Right lobe of liver (tissue), 6 donors: ENCODE data around the gene ITGAD. TPM values are rescaled to one million over a fixed set of nuclear protein-coding genes. Genes with fewer than 3 reads are reported as not detected.

Experiments
- ATAC-seq, 4 donors: fragments of 200-7000 bp; cut with Tn5 transposase; one replicate each; pipeline ENCODE4 v1.9.1; 2020; ENCODE audit warnings: mild to moderate bottlenecking in 4 of 4, moderate library complexity in 4 of 4
- DNase-seq, 3 donors: peaks; one replicate each; pipeline ENCODE4 v3.0.0-alpha.2; 2020
- H3K27ac ChIP-seq, 3 donors: fragments of 200-600 bp; one replicate each; pipeline ENCODE4 v1.8.0; 2022
- H3K27me3 ChIP-seq, 2 donors: fragments of 200-600 bp; one replicate each; pipeline ENCODE4 v1.8.0; 2022
- H3K36me3 ChIP-seq, 4 donors: fragments of 200-600 bp; sonication (generic) in 1 of 4; one replicate each; pipeline versions ENCODE4 v1.5.1 to v1.8.0; 2017 to 2022; ENCODE audit warnings: control low read depth in 1 of 4
- H3K4me1 ChIP-seq, 4 donors: fragments of 200-600 bp; sonication (generic) in 1 of 4; one replicate each; pipeline versions ENCODE4 v1.5.1 to v1.8.0; 2017 to 2022; ENCODE audit warnings: control low read depth in 1 of 4
- H3K4me3 ChIP-seq, 3 donors: fragments of 200-600 bp; one replicate each; pipeline ENCODE4 v1.8.0; 2022
- H3K9me3 ChIP-seq, 4 donors: fragments of 200-600 bp; sonication (generic) in 1 of 4; one replicate each; pipeline versions ENCODE4 v1.5.1 to v1.8.0; 2017 to 2022; ENCODE audit warnings: control low read depth in 1 of 4
- CTCF ChIP-seq, 4 donors: fragments of 200-600 bp in 3 of 4; fragments of 450-650 bp in 1 of 4; IDR thresholded peaks; one replicate each; pipeline versions ENCODE4 v1.5.1 to v1.8.0; 2016 to 2022; ENCODE audit warnings: antibody characterized with exemption in 4 of 4, mild to moderate bottlenecking in 2 of 4
- POLR2A ChIP-seq: fragments of 450-650 bp; IDR thresholded peaks from one replicate; pipeline ENCODE4 v1.6.1; 2017; ENCODE audit warnings: antibody characterized with exemption, mild to moderate bottlenecking
- WGBS: methylation state at CpG from one replicate; pipeline ENCODE4 v1.1.6; 2018; ENCODE audit warnings: low coverage, low lambda C conversion rate; ENCODE audit not compliant: insufficient coverage; ENCODE audit errors: missing lambda C conversion rate; 5-methylcytosine and 5-hydroxymethylcytosine counted together
- intact Hi-C, 2 donors: fragments of 100-400 bp; cut with DNase I; formaldehyde crosslinking; loops; one replicate each; pipeline versions ENCODE4 v1.11.2 to v1.14.1; 2022
- total RNA-seq, 6 experiments: library from RNA; depleted of rRNA in 2 of 6; stranded (reverse); fragments of >200 nt in 2 of 6; fragmentation: NEBNext Ultra II Directional in 3 of 6; extraction: Animal tissue kit (Norgen Biotek cat#: 25700) in 3 of 6; gene quantifications; one replicate each; pipeline versions ENCODE4 v1.1.0 to v1.2.4, GENCODE V29; 2016 to 2023
- donor health status: DM: no; HTN: yes; CAD: no.
- donor health status: DM: no; HTN: no; CAD: no.
- donor health status: DM: no; HTN: no; CAD: no.
- donor health status: DM: no; HTN: yes; CAD: no.
- donor health status: DM: no; HTN: yes; CAD: no.

The ITGAD gene
- total RNA-seq, 6 experiments from 2014 or later: 0.13 to 2.0 (median 0.69) TPM; not detected in 2

GRCh38 chr16:31385680-31386079, 7.5 kb upstream of the ITGAD start:
- no peaks in the 10 kb centered on the region for H3K36me3 ChIP-seq
- no peaks in the 10 kb centered on the region for H3K9me3 ChIP-seq
- ATAC-seq (peak; percentile 42 to 82 (median 56)), DNase-seq (no peak)
- intact Hi-C loops: no loop called here
- peak overlapping the region in 1 of 3 donors; percentile 43 for H3K27ac ChIP-seq
- H3K4me3 ChIP-seq: no peak overlapping the region
- 21% methylated on average over 3 of the region's 4 CpGs for WGBS
- no peaks in the 10 kb centered on the region for H3K27me3 ChIP-seq
- TF ChIP-seq CTCF (IDR thresholded peaks at IDR 0.05) (no peak), POLR2A (no peak)
- peaks cover 0 to 7% (median 0%) of the 10 kb centered on the region in 4 donors for H3K4me1 ChIP-seq

- DNase-seq: no peak
- ATAC-seq: peak in 3 of 4 donors; percentile 32 to 74 (median 59)
- H3K27me3 ChIP-seq: no peaks in the 10 kb centered on the region
- no peaks in the 10 kb centered on the region for H3K36me3 ChIP-seq
- peak overlapping the region in 1 of 3 donors; percentile 43 for H3K27ac ChIP-seq
- no peak overlapping the region for H3K4me3 ChIP-seq
- intact Hi-C loops: no loop called here
- no peak for TF ChIP-seq CTCF (IDR thresholded peaks at IDR 0.05)
- no peak for TF ChIP-seq POLR2A
- WGBS: 27% methylated on average over 5 of the region's 6 CpGs
- peaks cover 0 to 7% (median 0%) of the 10 kb centered on the region in 4 donors for H3K4me1 ChIP-seq
- no peaks in the 10 kb centered on the region for H3K9me3 ChIP-seq
These were observed 6.8 kb upstream of the ITGAD start for GRCh38 chr16:31386157-31386984.

GRCh38 chr16:31388535-31388934, 4.6 kb upstream of the ITGAD start:
- intact Hi-C loops: no loop called here

GRCh38 chr16:31390504-31391041, 2.6 kb upstream of the ITGAD start:
- Histone ChIP-seq H3K4me3 (no peak overlapping the region), H3K27me3 (no peaks in the 10 kb centered on the region), H3K4me1 (peaks cover 0 to 4% (median 0%) of the 10 kb centered on the region in 4 donors), H3K36me3 (no peaks in the 10 kb centered on the region), H3K27ac (no peak overlapping the region), H3K9me3 (no peaks in the 10 kb centered on the region)
- TF ChIP-seq POLR2A (no peak), CTCF (IDR thresholded peaks at IDR 0.05) (no peak)
- no peak for DNase-seq
- WGBS: 13% methylated on average over 6 of the region's 6 CpGs
- intact Hi-C loops: no loop called here
- ATAC-seq: peak; percentile 37 to 50 (median 44)

More at GRCh38 chr16:31388535-31388934, 4.6 kb upstream of the ITGAD start:
- no peak overlapping the region for H3K27ac ChIP-seq
- H3K36me3 ChIP-seq: no peaks in the 10 kb centered on the region
- peaks cover 0 to 7% (median 0%) of the 10 kb centered on the region in 4 donors for H3K4me1 ChIP-seq
- 64% methylated on average over 2 of the region's 2 CpGs for WGBS
- DNase-seq (no peak), ATAC-seq (no peak)
- no peaks in the 10 kb centered on the region for H3K9me3 ChIP-seq
- TF ChIP-seq CTCF (IDR thresholded peaks at IDR 0.05) (no peak), POLR2A (no peak)
- no peak overlapping the region for H3K4me3 ChIP-seq
- H3K27me3 ChIP-seq: no peaks in the 10 kb centered on the region
